GM23338 (cell line): ENCODE data around the gene C11orf21. TPM values are rescaled to one million over a fixed set of nuclear protein-coding genes. Genes with fewer than 3 reads are reported as not detected.

ENCODE experiments used
- ATAC-seq: fragments of 200-7000 bp; cut with Tn5 transposase; 3 replicates; pipeline ENCODE4 v1.9.1; 2020
- DNase-seq: peaks from one replicate; pipeline ENCODE4 v3.0.0-alpha.2; 2015; ENCODE audit warnings: low spot score
- H2AFZ ChIP-seq: fragments of 200-600 bp; sonication (generic); 2 replicates; pipeline ENCODE4 v1.8.0; 2016; ENCODE audit warnings: antibody characterized with exemption, mild to moderate bottlenecking, moderate library complexity
- H3F3A ChIP-seq: fragments of 200-600 bp; sonication (generic); replicated peaks from 2 replicates; pipeline ENCODE4 v1.8.0; 2017; ENCODE audit warnings: antibody characterized with exemption, mixed run types, low read depth
- H3K27ac ChIP-seq: fragments of 200-600 bp; sonication (generic); 2 replicates; pipeline ENCODE4 v1.6.1; 2016; ENCODE audit warnings: low read depth
- H3K27me3 ChIP-seq: fragments of 200-600 bp; sonication (generic); 2 replicates; pipeline ENCODE4 v1.8.0; 2016; ENCODE audit warnings: mild to moderate bottlenecking, mixed run types, moderate library complexity; ENCODE audit not compliant: insufficient read depth
- H3K36me3 ChIP-seq: fragments of 200-600 bp; sonication (generic); 2 replicates; pipeline ENCODE4 v1.8.0; 2016; ENCODE audit warnings: mild to moderate bottlenecking; ENCODE audit not compliant: insufficient read depth
- H3K4me1 ChIP-seq: fragments of 200-600 bp; sonication (generic); 2 replicates; pipeline ENCODE4 v1.8.0; 2016; ENCODE audit warnings: mild to moderate bottlenecking, moderate library complexity; ENCODE audit not compliant: insufficient read depth
- H3K4me2 ChIP-seq: fragments of 200-600 bp; sonication (generic); 2 replicates; pipeline ENCODE4 v1.7.1; 2017; ENCODE audit warnings: mixed run types
- H3K4me3 ChIP-seq: fragments of 200-600 bp; sonication (generic); 2 replicates; pipeline ENCODE4 v1.6.1; 2016; ENCODE audit warnings: mixed run types
- H3K79me2 ChIP-seq: fragments of 200-600 bp; sonication (generic); replicated peaks from 2 replicates; pipeline ENCODE4 v1.8.0; 2017; ENCODE audit warnings: mild to moderate bottlenecking; ENCODE audit not compliant: insufficient read depth
- H3K9me2 ChIP-seq: fragments of 200-600 bp; sonication (generic); 2 replicates; pipeline ENCODE4 v1.8.0; 2017; ENCODE audit not compliant: insufficient read depth
- H4K20me1 ChIP-seq: fragments of 200-600 bp; sonication (generic); replicated peaks from 2 replicates; pipeline ENCODE4 v1.8.0; 2017; ENCODE audit warnings: mild to moderate bottlenecking; ENCODE audit not compliant: insufficient read depth
- H3K27ac Mint-ChIP-seq: 2 replicates; pipeline ENCODE4 v1.8.0; 2020; ENCODE audit warnings: inconsistent platforms, mild to moderate bottlenecking, moderate library complexity, mixed read lengths
- H3K27me3 Mint-ChIP-seq: 3 replicates; pipeline ENCODE4 v1.8.0; 2022; ENCODE audit warnings: low read depth, mild to moderate bottlenecking, moderate library complexity, mixed read lengths, inconsistent platforms; ENCODE audit not compliant: insufficient read depth, poor library complexity
- H3K36me3 Mint-ChIP-seq: 3 replicates; pipeline ENCODE4 v1.8.0; 2021; ENCODE audit warnings: low read depth, mild to moderate bottlenecking, inconsistent platforms, moderate library complexity, mixed read lengths
- H3K4me1 Mint-ChIP-seq: 3 replicates; pipeline ENCODE4 v1.8.0; 2020; ENCODE audit warnings: mild to moderate bottlenecking, inconsistent platforms, mixed read lengths
- H3K4me3 Mint-ChIP-seq: 3 replicates; pipeline ENCODE4 v1.8.0; 2021; ENCODE audit warnings: moderate library complexity, mild to moderate bottlenecking, inconsistent platforms, mixed read lengths
- H3K9me3 Mint-ChIP-seq: 3 replicates; pipeline ENCODE4 v1.8.0; 2020; ENCODE audit warnings: moderate library complexity, mild to moderate bottlenecking, inconsistent platforms, mixed read lengths
- CREB1 ChIP-seq: fragments of 250-450 bp; sonication (Bioruptor Pico); IDR thresholded peaks from 2 replicates; pipeline ENCODE4 v1.5.0; 2020; ENCODE audit warnings: low read depth, mild to moderate bottlenecking, moderate library complexity
- CTCF ChIP-seq, 2 experiments: fragments of 200-600 bp in 1 of 2; sonication (generic) in 1 of 2; conservative IDR thresholded peaks; 2 replicates each; pipeline versions ENCODE4 v1.5.1 to v1.6.1; 2016 to 2017; ENCODE audit warnings: antibody characterized with exemption in 2 of 2, low read depth in 2 of 2, mild to moderate bottlenecking in 2 of 2, moderate library complexity in 1 of 2
- ETS1 ChIP-seq: IDR thresholded peaks from 2 replicates; pipeline ENCODE4 v1.6.1; 2016; ENCODE audit warnings: antibody characterized with exemption
- JUNB ChIP-seq: IDR thresholded peaks from one replicate; pipeline ENCODE4 v1.6.1; 2016; ENCODE audit warnings: antibody characterized with exemption; ENCODE audit not compliant: unreplicated experiment
- STAT1 ChIP-seq: IDR thresholded peaks from one replicate; pipeline ENCODE4 v1.6.1; 2016; ENCODE audit warnings: antibody characterized with exemption; ENCODE audit not compliant: unreplicated experiment
- ZNF462 ChIP-seq: fragments of 250-450 bp; sonication (Bioruptor Pico); IDR thresholded peaks from 2 replicates; pipeline ENCODE4 v1.5.0; 2020; ENCODE audit warnings: mild to moderate bottlenecking, moderate library complexity
- polyA plus RNA-seq: library from polyadenylated mRNA; unstranded; fragments of >200 nt; fragmentation: Nextera tagmentation; extraction: Ambion mirVana; gene quantifications from 2 replicates; pipeline ENCODE4 v1.2.1, GENCODE V29; 2016
- total RNA-seq: library from RNA; depleted of rRNA; stranded (reverse); fragments of >200 nt; shearing (Covaris generic); gene quantifications from 2 replicates; pipeline ENCODE4 v1.2.3, GENCODE V29; 2014

C11orf21 gene
- total and polyA plus RNA-seq, 2 experiments from 2014 or later = not detected

GRCh38 chr11:2309251-2310072, 7.7 kb upstream of the C11orf21 start:
- Histone ChIP-seq H3K4me3 (no peak overlapping the region), H3K27ac (no peak overlapping the region), H3K9me2 (no peaks in the 10 kb centered on the region), H2AFZ (no peak overlapping the region), H3K79me2 (no peaks in the 10 kb centered on the region), H3K4me2 (no peak overlapping the region), H3K27me3 (no peaks in the 10 kb centered on the region), H4K20me1 (no peaks in the 10 kb centered on the region), H3K4me1 (no peaks in the 10 kb centered on the region), H3F3A (no peaks in the 10 kb centered on the region), H3K36me3 (no peaks in the 10 kb centered on the region)
- H3K27ac Mint-ChIP-seq = no peak overlapping the region
- peaks cover 7% of the 10 kb centered on the region for H3K4me1 Mint-ChIP-seq
- DNase-seq = no peak
- peaks cover 10% of the 10 kb centered on the region for H3K27me3 Mint-ChIP-seq
- H3K4me3 Mint-ChIP-seq = no peak overlapping the region
- no peaks in the 10 kb centered on the region for H3K36me3 Mint-ChIP-seq
- H3K9me3 Mint-ChIP-seq = no peaks in the 10 kb centered on the region
- no peak for ATAC-seq
- no peak for TF ChIP-seq ETS1
- no peak for TF ChIP-seq JUNB
- no peak for TF ChIP-seq STAT1
- TF ChIP-seq CREB1 (CRISPR knock-in tag) = no peak
- no peak for TF ChIP-seq CTCF (conservative IDR thresholded peaks at IDR 0.05; ENCODE audit: low read depth in 2 of 2)
- TF ChIP-seq ZNF462 (CRISPR knock-in tag) = no peak
